DOHH2 (cell line): Measurements from ENCODE around the gene CACNG5.

Source experiments
- H3F3A ChIP-seq: fragments of 200-600 bp; sonication (generic), shearing (Covaris generic); 2 replicates; pipeline ENCODE4 v1.6.0; 2016; ENCODE audit warnings: antibody characterized with exemption, mild to moderate bottlenecking; ENCODE audit not compliant: control insufficient read depth, insufficient read depth
- H3K27ac ChIP-seq: fragments of 200-600 bp; sonication (generic); 2 replicates; pipeline ENCODE4 v1.5.1; 2014; ENCODE audit warnings: low read depth, mild to moderate bottlenecking, low read length, moderate library complexity
- H3K27me3 ChIP-seq: fragments of 200-600 bp; sonication (generic); 2 replicates; pipeline ENCODE4 v1.6.1; 2014; ENCODE audit warnings: mild to moderate bottlenecking, low read length, mixed read lengths; ENCODE audit not compliant: control insufficient read depth
- H3K36me3 ChIP-seq: fragments of 200-600 bp; sonication (generic); 2 replicates; pipeline ENCODE4 v1.6.1; 2014; ENCODE audit warnings: mild to moderate bottlenecking, low read length, moderate library complexity, mixed read lengths; ENCODE audit not compliant: control insufficient read depth
- H3K4me1 ChIP-seq: fragments of 200-600 bp; sonication (generic); 2 replicates; pipeline ENCODE4 v1.6.1; 2014; ENCODE audit warnings: mild to moderate bottlenecking, low read length, mixed read lengths; ENCODE audit not compliant: control insufficient read depth
- H3K4me2 ChIP-seq: fragments of 200-600 bp; sonication (generic); 2 replicates; pipeline ENCODE4 v1.6.0; 2014; ENCODE audit warnings: mild to moderate bottlenecking, low read length, moderate library complexity
- H3K4me3 ChIP-seq: fragments of 200-600 bp; sonication (generic); 2 replicates; pipeline ENCODE4 v1.5.1; 2014; ENCODE audit warnings: mild to moderate bottlenecking, low read length, mixed read lengths
- H3K79me2 ChIP-seq: fragments of 200-600 bp; sonication (generic); 2 replicates; pipeline ENCODE4 v1.6.1; 2014; ENCODE audit warnings: mild to moderate bottlenecking, low read length, mixed read lengths; ENCODE audit not compliant: control insufficient read depth
- H3K9me2 ChIP-seq: fragments of 200-600 bp; sonication (generic); replicated peaks from 2 replicates; pipeline ENCODE4 v1.6.1; 2014; ENCODE audit warnings: mild to moderate bottlenecking, low read length, mixed read lengths; ENCODE audit not compliant: control insufficient read depth
- H3K9me3 ChIP-seq: fragments of 200-600 bp; sonication (generic); 2 replicates; pipeline ENCODE4 v1.6.1; 2014; ENCODE audit warnings: antibody characterized with exemption, low read length, mixed read lengths; ENCODE audit not compliant: control insufficient read depth, insufficient read depth
- H4K20me1 ChIP-seq: fragments of 200-600 bp; sonication (generic); 2 replicates; pipeline ENCODE4 v1.6.0; 2014; ENCODE audit warnings: low read depth, mild to moderate bottlenecking, antibody characterized with exemption, low read length, moderate library complexity; ENCODE audit not compliant: control insufficient read depth, insufficient read depth
- EZH2phosphoT487 ChIP-seq: fragments of 200-600 bp; sonication (generic); IDR thresholded peaks from 2 replicates; pipeline ENCODE4 v1.6.1; 2017; ENCODE audit warnings: borderline replicate concordance, mild to moderate bottlenecking, antibody characterized with exemption, low read length, moderate library complexity, mixed read lengths
- TF ChIP-seq, protein P1 (sequence below): fragments of 200-600 bp; sonication (generic); IDR thresholded peaks from one replicate; pipeline ENCODE4 v1.5.1; 2014; ENCODE audit warnings: antibody characterized with exemption, mild to moderate bottlenecking, low read depth, low read length; ENCODE audit not compliant: poor library complexity, severe bottlenecking

The CACNG5 gene

DNA sequence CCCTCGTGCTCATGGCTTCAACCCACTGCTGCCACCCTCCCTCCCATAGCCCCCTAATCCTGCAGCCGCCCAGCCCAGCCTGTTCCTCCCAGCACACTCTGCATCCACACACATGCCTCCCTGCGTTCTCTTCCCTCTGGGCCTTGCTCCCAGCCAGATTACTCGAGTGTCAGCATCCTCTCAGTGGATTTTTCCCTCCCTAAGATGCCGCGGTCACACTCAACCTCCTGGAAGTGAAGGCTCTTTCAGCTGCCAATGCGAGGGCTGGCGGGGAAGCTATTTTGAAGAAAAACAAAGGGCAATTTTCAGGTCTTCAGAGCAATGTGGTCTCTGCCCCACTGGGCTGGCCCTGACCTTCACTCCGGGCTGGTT lies 23.2 kb upstream of the CACNG5 start:
- H3K4me1 ChIP-seq, result peaks cover 13% of the 10 kb centered on the region
- H3K9me2 ChIP-seq, result no peaks in the 10 kb centered on the region
- H3F3A ChIP-seq, result no peaks in the 10 kb centered on the region
- TF ChIP-seq, protein P1, sequence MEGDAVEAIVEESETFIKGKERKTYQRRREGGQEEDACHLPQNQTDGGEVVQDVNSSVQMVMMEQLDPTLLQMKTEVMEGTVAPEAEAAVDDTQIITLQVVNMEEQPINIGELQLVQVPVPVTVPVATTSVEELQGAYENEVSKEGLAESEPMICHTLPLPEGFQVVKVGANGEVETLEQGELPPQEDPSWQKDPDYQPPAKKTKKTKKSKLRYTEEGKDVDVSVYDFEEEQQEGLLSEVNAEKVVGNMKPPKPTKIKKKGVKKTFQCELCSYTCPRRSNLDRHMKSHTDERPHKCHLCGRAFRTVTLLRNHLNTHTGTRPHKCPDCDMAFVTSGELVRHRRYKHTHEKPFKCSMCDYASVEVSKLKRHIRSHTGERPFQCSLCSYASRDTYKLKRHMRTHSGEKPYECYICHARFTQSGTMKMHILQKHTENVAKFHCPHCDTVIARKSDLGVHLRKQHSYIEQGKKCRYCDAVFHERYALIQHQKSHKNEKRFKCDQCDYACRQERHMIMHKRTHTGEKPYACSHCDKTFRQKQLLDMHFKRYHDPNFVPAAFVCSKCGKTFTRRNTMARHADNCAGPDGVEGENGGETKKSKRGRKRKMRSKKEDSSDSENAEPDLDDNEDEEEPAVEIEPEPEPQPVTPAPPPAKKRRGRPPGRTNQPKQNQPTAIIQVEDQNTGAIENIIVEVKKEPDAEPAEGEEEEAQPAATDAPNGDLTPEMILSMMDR, result no peak
- TF ChIP-seq EZH2phosphoT487, result no peak
- no peak overlapping the region for H3K27ac ChIP-seq
- H3K9me3 ChIP-seq, result no peaks in the 10 kb centered on the region
- no peak overlapping the region for H3K4me2 ChIP-seq
- no peaks in the 10 kb centered on the region for H4K20me1 ChIP-seq
- no peaks in the 10 kb centered on the region for H3K79me2 ChIP-seq
- no peaks in the 10 kb centered on the region for H3K27me3 ChIP-seq
- H3K4me3 ChIP-seq, result no peak overlapping the region
- no peaks in the 10 kb centered on the region for H3K36me3 ChIP-seq

DNA sequence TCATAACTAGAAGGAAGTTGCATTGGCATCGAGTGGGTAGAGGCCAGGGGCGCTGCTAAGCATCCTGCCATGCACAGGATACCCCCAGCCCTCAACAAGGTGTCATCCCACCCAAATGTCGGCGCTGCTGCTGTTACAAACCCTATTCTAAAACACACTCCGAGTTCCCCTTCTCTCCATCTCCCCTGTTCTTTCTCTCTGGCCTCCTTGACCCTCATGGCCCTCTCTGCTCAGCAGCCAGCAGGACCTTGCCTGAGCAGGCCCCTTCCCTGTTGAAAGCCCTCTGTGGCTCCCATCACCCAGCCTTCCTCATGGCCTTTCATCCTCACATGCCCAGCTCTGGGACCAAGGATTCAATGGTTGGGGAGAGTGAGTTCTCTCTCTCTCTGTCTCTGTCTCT lies 22.3 kb upstream of the CACNG5 start:
- H3K36me3 ChIP-seq, result no peaks in the 10 kb centered on the region
- H3K9me2 ChIP-seq, result no peaks in the 10 kb centered on the region
- H3K4me1 ChIP-seq, result peaks cover 13% of the 10 kb centered on the region
- H3K4me2 ChIP-seq, result no peak overlapping the region
- TF ChIP-seq, protein P1, result no peak
- no peak for TF ChIP-seq EZH2phosphoT487
- H3K27ac ChIP-seq, result no peak overlapping the region
- no peak overlapping the region for H3K4me3 ChIP-seq
- H3K79me2 ChIP-seq, result no peaks in the 10 kb centered on the region
- no peaks in the 10 kb centered on the region for H3K9me3 ChIP-seq
- no peaks in the 10 kb centered on the region for H3K27me3 ChIP-seq
- H4K20me1 ChIP-seq, result no peaks in the 10 kb centered on the region
- H3F3A ChIP-seq, result no peaks in the 10 kb centered on the region

DNA sequence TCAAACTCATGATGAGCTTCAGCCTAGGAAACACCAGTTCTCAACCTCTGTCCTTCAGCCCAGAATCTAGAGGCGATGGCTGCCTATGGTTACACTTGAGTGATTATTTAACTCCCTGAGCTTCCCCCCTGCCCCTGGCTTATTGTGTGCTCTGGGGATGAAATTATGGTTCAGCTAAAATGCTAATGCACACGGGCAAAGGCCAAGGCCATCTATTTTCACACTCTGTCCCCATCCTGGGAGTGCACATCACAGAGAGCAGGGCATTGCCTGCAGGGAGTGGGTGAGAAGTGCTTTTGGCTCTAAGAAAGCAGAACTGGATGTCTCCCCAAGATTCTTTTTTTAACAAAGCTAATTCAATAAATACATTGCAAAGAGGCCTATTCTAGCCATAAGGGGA lies 21.6 kb upstream of the CACNG5 start:
- H3K27ac ChIP-seq, result no peak overlapping the region
- H3K9me3 ChIP-seq, result 0 out of 2 replicates have a peak, but pooled peaks cover 3% of the 10 kb centered on the region
- no peaks in the 10 kb centered on the region for H3K36me3 ChIP-seq
- H4K20me1 ChIP-seq, result no peaks in the 10 kb centered on the region
- peaks cover 6% of the 10 kb centered on the region for H3K4me1 ChIP-seq
- no peak overlapping the region for H3K4me3 ChIP-seq
- no peak for TF ChIP-seq EZH2phosphoT487
- TF ChIP-seq, protein P1, result no peak
- H3K4me2 ChIP-seq, result no peak overlapping the region
- H3F3A ChIP-seq, result no peaks in the 10 kb centered on the region
- no peaks in the 10 kb centered on the region for H3K79me2 ChIP-seq
- no peaks in the 10 kb centered on the region for H3K27me3 ChIP-seq
- H3K9me2 ChIP-seq, result no peaks in the 10 kb centered on the region

DNA sequence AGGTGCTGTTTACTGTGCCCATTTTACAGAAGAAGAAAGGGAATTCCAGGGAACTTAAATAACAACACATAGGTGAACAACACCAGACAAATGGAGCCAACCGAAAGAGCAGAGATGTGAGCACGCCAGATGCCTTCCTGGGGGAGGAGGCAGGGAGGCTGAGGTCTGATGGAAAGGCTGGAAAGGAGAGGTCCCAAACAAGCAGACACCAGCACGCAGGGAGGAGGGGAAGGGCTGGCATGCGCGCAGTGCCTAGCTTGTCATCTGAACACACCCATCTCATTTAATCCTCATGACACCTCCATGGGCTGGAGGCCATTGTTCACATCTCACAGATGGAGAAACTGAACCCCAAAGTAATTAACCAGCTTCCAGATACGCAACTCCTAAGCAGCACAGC lies 20.9 kb upstream of the CACNG5 start:
- TF ChIP-seq EZH2phosphoT487, result no peak
- TF ChIP-seq, protein P1, result no peak
- no peak overlapping the region for H3K27ac ChIP-seq
- H3K27me3 ChIP-seq, result no peaks in the 10 kb centered on the region
- H3F3A ChIP-seq, result no peaks in the 10 kb centered on the region
- H3K36me3 ChIP-seq, result no peaks in the 10 kb centered on the region
- peaks cover 4% of the 10 kb centered on the region; the same call in 1 of the 2 replicates for H3K4me1 ChIP-seq
- H3K4me2 ChIP-seq, result no peak overlapping the region
- H3K4me3 ChIP-seq, result no peak overlapping the region
- no peaks in the 10 kb centered on the region for H3K9me2 ChIP-seq
- H4K20me1 ChIP-seq, result no peaks in the 10 kb centered on the region
- H3K9me3 ChIP-seq, result 0 out of 2 replicates have a peak, but pooled peaks cover 3% of the 10 kb centered on the region
- no peaks in the 10 kb centered on the region for H3K79me2 ChIP-seq
